CD1c-positive myeloid dendritic cell (primary cell): ENCODE measurements around the gene FMNL3.
"Not testable (repeated sequence)": the region's sequence is repeated elsewhere in the genome, so short reads cannot be mapped to it uniquely, and the experiment has no call there.

Source experiments
- DNase-seq: peaks from one replicate; pipeline ENCODE4 v3.0.0-alpha.2; 2016; ENCODE audit errors: extremely low spot score

The FMNL3 gene

GRCh38 chr12:49707128-49707811 is at the start of gene FMNL3:
Gene FMNL3 (minus strand): TSS chr12:49707405. CDS start chr12:49707180, 225 bp downstream.
- peak; percentile 99 for DNase-seq

GRCh38 chr12:49750996-49751393 is 43.8 kb upstream of the FMNL3 start:
- no peak for DNase-seq

GRCh38 chr12:49750027-49750995 is 43.1 kb upstream of the FMNL3 start:
- DNase-seq: peak; percentile 54

GRCh38 chr12:49748800-49749199 is 41.6 kb upstream of the FMNL3 start:
- no peak for DNase-seq

GRCh38 chr12:49748306-49748705 is 41.1 kb upstream of the FMNL3 start:
- DNase-seq: no peak

GRCh38 chr12:49744363-49744885 is 37.2 kb upstream of the FMNL3 start:
- no peak for DNase-seq

GRCh38 chr12:49741882-49742620 is 34.8 kb upstream of the FMNL3 start:
- peak; percentile 96 for DNase-seq

GRCh38 chr12:49740930-49741881 is 34.0 kb upstream of the FMNL3 start, which contains the start of gene TMBIM6:
Gene TMBIM6 (plus strand): TSS chr12:49741557. CDS start chr12:49752494, 10,937 bp downstream.
- peak; percentile 100 for DNase-seq

GRCh38 chr12:49740277-49740676 is 33.1 kb upstream of the FMNL3 start:
- DNase-seq: not testable (repeated sequence)

- not testable (repeated sequence) for DNase-seq
These were observed 31.5 kb upstream of the FMNL3 start for GRCh38 chr12:49738721-49739120.

GRCh38 chr12:49734900-49735299 is 27.7 kb upstream of the FMNL3 start:
- DNase-seq: not testable (repeated sequence)

GRCh38 chr12:49733219-49734017 is 26.2 kb upstream of the FMNL3 start:
- no peak for DNase-seq

GRCh38 chr12:49730568-49731101 is 23.4 kb upstream of the FMNL3 start:
- no peak for DNase-seq

GRCh38 chr12:49730050-49730449 is 22.8 kb upstream of the FMNL3 start:
- no peak for DNase-seq

- DNase-seq: no peak
These were observed 21.2 kb upstream of the FMNL3 start for GRCh38 chr12:49728446-49728845.

GRCh38 chr12:49721355-49721754 is 14.2 kb upstream of the FMNL3 start:
- not testable (repeated sequence) for DNase-seq

GRCh38 chr12:49720214-49720613 is 13.0 kb upstream of the FMNL3 start:
- DNase-seq: no peak

GRCh38 chr12:49717800-49718199 is 10.6 kb upstream of the FMNL3 start:
- DNase-seq: not testable (repeated sequence)

GRCh38 chr12:49716553-49716952 is 9.3 kb upstream of the FMNL3 start:
- peak; percentile 10 for DNase-seq
